Astrocyte (in vitro differentiated cells and primary cell): ENCODE measurements around the gene UQCC3. TPM values are rescaled to one million over a fixed set of nuclear protein-coding genes. Genes with fewer than 3 reads are reported as not detected.

Experiments
- DNase-seq: peaks from one replicate; pipeline ENCODE4 v3.0.0-alpha.2; 2010; ENCODE audit warnings: low read depth
- FAIRE-seq: peaks from 2 replicates; lab custom pipeline; 2011; peaks lifted over from hg19 to GRCh38; lab: Jason Lieb, UNC
- H2AFZ ChIP-seq: 2 replicates; pipeline ENCODE4 v1.6.0; 2012; ENCODE audit warnings: low read depth, low read length, inconsistent platforms
- H3K27ac ChIP-seq: 2 replicates; pipeline ENCODE4 v1.5.1; 2011; ENCODE audit warnings: low read depth, low read length, inconsistent platforms
- H3K27me3 ChIP-seq: 2 replicates; pipeline ENCODE4 v1.6.0; 2011; ENCODE audit warnings: low read length, inconsistent platforms; ENCODE audit not compliant: insufficient read depth
- H3K36me3 ChIP-seq: 2 replicates; pipeline ENCODE4 v1.5.1; 2011; ENCODE audit warnings: low read length, inconsistent platforms; ENCODE audit not compliant: insufficient read depth
- H3K4me1 ChIP-seq: 2 replicates; pipeline ENCODE4 v1.5.1; 2011; ENCODE audit warnings: low read length, inconsistent platforms; ENCODE audit not compliant: insufficient read depth
- H3K4me2 ChIP-seq: 2 replicates; pipeline ENCODE4 v1.6.0; 2012; ENCODE audit warnings: low read length, inconsistent platforms
- H3K4me3 ChIP-seq: 2 replicates; pipeline ENCODE4 v1.5.1; 2011; ENCODE audit warnings: low read depth, mild to moderate bottlenecking, low read length, inconsistent platforms; ENCODE audit not compliant: insufficient read depth
- H3K79me2 ChIP-seq: 2 replicates; pipeline ENCODE4 v1.6.0; 2012; ENCODE audit warnings: mild to moderate bottlenecking, low read length, inconsistent platforms; ENCODE audit not compliant: insufficient read depth
- H3K9ac ChIP-seq: 2 replicates; pipeline ENCODE4 v1.6.0; 2012; ENCODE audit warnings: mild to moderate bottlenecking, low read length, inconsistent platforms
- H3K9me3 ChIP-seq: 2 replicates; pipeline ENCODE4 v1.5.1; 2012; ENCODE audit warnings: low read depth, mild to moderate bottlenecking, low read length, inconsistent platforms; ENCODE audit not compliant: insufficient read depth
- H4K20me1 ChIP-seq: 2 replicates; pipeline ENCODE4 v1.6.0; 2012; ENCODE audit warnings: low read length, inconsistent platforms; ENCODE audit not compliant: insufficient read depth
- H3K27ac Mint-ChIP-seq: one replicate; pipeline ENCODE4 v1.8.0; 2021; ENCODE audit warnings: mild to moderate bottlenecking, mixed read lengths; ENCODE audit not compliant: unreplicated experiment
- H3K27me3 Mint-ChIP-seq: one replicate; pipeline ENCODE4 v1.8.0; 2021; ENCODE audit warnings: low read depth, mixed read lengths; ENCODE audit not compliant: unreplicated experiment
- H3K36me3 Mint-ChIP-seq: one replicate; pipeline ENCODE4 v1.8.0; 2021; ENCODE audit warnings: low read depth, mixed read lengths; ENCODE audit not compliant: unreplicated experiment
- H3K4me1 Mint-ChIP-seq: one replicate; pipeline ENCODE4 v1.8.0; 2021; ENCODE audit warnings: low read depth, mixed read lengths; ENCODE audit not compliant: unreplicated experiment
- H3K4me3 Mint-ChIP-seq: one replicate; pipeline ENCODE4 v1.8.0; 2021; ENCODE audit warnings: mild to moderate bottlenecking, moderate library complexity, mixed read lengths; ENCODE audit not compliant: unreplicated experiment
- H3K9me3 Mint-ChIP-seq: one replicate; pipeline ENCODE4 v1.8.0; 2021; ENCODE audit warnings: mild to moderate bottlenecking, mixed read lengths; ENCODE audit not compliant: unreplicated experiment
- EZH2 ChIP-seq: IDR thresholded peaks from 2 replicates; pipeline ENCODE4 v1.6.1; 2012; ENCODE audit warnings: mild to moderate bottlenecking, low read length, inconsistent platforms; ENCODE audit not compliant: insufficient read depth
- total RNA-seq: library from RNA; stranded (reverse); gene quantifications from 2 replicates; pipeline ENCODE4 v1.2.1, GENCODE V29; 2021
- TF ChIP-seq, protein P1 (sequence below): IDR thresholded peaks from 2 replicates; pipeline ENCODE4 v1.5.1; 2011; ENCODE audit warnings: low read depth, mild to moderate bottlenecking, inconsistent platforms, low read length, moderate library complexity; ENCODE audit not compliant: insufficient read depth

The UQCC3 gene
- total RNA-seq, 1 donor from 2014 or later, result 8.7 TPM

DNA sequence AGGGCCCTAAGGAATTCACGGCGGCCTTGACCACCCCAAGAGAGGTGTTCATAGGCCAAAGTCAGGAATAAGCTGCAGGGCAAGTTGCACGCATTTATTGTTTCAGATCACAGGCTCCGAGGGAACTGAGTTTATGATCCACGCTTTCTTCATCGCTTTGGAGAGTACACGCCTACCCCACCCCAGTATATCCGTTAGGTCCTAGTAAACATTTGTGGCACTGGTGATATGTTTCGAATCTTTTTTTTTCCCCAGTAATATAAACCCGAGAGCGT lies 25.9 kb upstream of the UQCC3 start:
- no peak for TF ChIP-seq EZH2
- TF ChIP-seq, protein P1, sequence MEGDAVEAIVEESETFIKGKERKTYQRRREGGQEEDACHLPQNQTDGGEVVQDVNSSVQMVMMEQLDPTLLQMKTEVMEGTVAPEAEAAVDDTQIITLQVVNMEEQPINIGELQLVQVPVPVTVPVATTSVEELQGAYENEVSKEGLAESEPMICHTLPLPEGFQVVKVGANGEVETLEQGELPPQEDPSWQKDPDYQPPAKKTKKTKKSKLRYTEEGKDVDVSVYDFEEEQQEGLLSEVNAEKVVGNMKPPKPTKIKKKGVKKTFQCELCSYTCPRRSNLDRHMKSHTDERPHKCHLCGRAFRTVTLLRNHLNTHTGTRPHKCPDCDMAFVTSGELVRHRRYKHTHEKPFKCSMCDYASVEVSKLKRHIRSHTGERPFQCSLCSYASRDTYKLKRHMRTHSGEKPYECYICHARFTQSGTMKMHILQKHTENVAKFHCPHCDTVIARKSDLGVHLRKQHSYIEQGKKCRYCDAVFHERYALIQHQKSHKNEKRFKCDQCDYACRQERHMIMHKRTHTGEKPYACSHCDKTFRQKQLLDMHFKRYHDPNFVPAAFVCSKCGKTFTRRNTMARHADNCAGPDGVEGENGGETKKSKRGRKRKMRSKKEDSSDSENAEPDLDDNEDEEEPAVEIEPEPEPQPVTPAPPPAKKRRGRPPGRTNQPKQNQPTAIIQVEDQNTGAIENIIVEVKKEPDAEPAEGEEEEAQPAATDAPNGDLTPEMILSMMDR, result no peak
- H2AFZ ChIP-seq, result peak overlapping the region; percentile 67
- no peak for DNase-seq
- no peaks in the 10 kb centered on the region for H3K27me3 Mint-ChIP-seq
- H3K27ac Mint-ChIP-seq, result peak overlapping the region; percentile 93
- peaks cover 29% of the 10 kb centered on the region for H4K20me1 ChIP-seq
- peak overlapping the region; percentile 100 for H3K9ac ChIP-seq
- no peak for FAIRE-seq
- H3K9me3 ChIP-seq, result no peaks in the 10 kb centered on the region
- peak overlapping the region; percentile 98 for H3K27ac ChIP-seq
- H3K4me3 Mint-ChIP-seq, result peak overlapping the region; percentile 98
- H3K4me1 ChIP-seq, result peaks cover 3% of the 10 kb centered on the region
- H3K36me3 ChIP-seq, result peaks cover 19% of the 10 kb centered on the region
- no peaks in the 10 kb centered on the region for H3K27me3 ChIP-seq
- H3K9me3 Mint-ChIP-seq, result no peaks in the 10 kb centered on the region
- peak overlapping the region; percentile 96 for H3K4me3 ChIP-seq
- H3K4me2 ChIP-seq, result peak overlapping the region; percentile 93
- H3K4me1 Mint-ChIP-seq, result peaks cover 5% of the 10 kb centered on the region
- peaks cover 77% of the 10 kb centered on the region for H3K79me2 ChIP-seq
- H3K36me3 Mint-ChIP-seq, result peaks cover 2% of the 10 kb centered on the region

GRCh38 chr11:62645946-62646824 lies 25.3 kb upstream of the UQCC3 start, which contains the start of gene GANAB:
Gene GANAB (minus strand): TSS chr11:62646613. CDS start chr11:62646599, 14 bp downstream.
- Histone ChIP-seq H3K36me3 (peaks cover 19% of the 10 kb centered on the region), H3K27me3 (no peaks in the 10 kb centered on the region), H3K79me2 (peaks cover 77% of the 10 kb centered on the region), H3K4me1 (peaks cover 3% of the 10 kb centered on the region), H2AFZ (peak within 1 kb of the TSS; percentile 67), H3K4me2 (peak within 1 kb of the TSS; percentile 93), H3K4me3 (peak within 1 kb of the TSS; percentile 96), H3K9me3 (no peaks in the 10 kb centered on the region), H4K20me1 (peaks cover 24% of the 10 kb centered on the region), H3K9ac (peak within 1 kb of the TSS; percentile 100), H3K27ac (peak within 1 kb of the TSS; percentile 98)
- no peak for FAIRE-seq
- no peaks in the 10 kb centered on the region for H3K9me3 Mint-ChIP-seq
- peak within 1 kb of the TSS; percentile 98 for H3K4me3 Mint-ChIP-seq
- H3K27me3 Mint-ChIP-seq, result no peaks in the 10 kb centered on the region
- H3K4me1 Mint-ChIP-seq, result peaks cover 3% of the 10 kb centered on the region
- H3K27ac Mint-ChIP-seq, result peak within 1 kb of the TSS; percentile 93
- peaks cover 2% of the 10 kb centered on the region for H3K36me3 Mint-ChIP-seq
- TF ChIP-seq, protein P1, result no peak
- no peak for TF ChIP-seq EZH2
- DNase-seq, result peak; percentile 91
